ENCODE data around the gene POMGNT1.

Gene POMGNT1

GRCh38 chr1:46181343-46182260, 16.6 kb downstream of the POMGNT1 start:
- DNase-seq = no peak

GRCh38 chr1:46180082-46180616, 18.1 kb downstream of the POMGNT1 start:
- no peak for DNase-seq

- peak in 2 of 4 experiments; percentile 28 to 39 for DNase-seq
These were observed 18.8 kb downstream of the POMGNT1 start for GRCh38 chr1:46179138-46180081.

- no peak for DNase-seq
These were observed 21.9 kb downstream of the POMGNT1 start, which contains the start of gene P3R3URF for GRCh38 chr1:46176211-46176865. P3R3URF (minus strand) TSS chr1:46176488; CDS start chr1:46176471, 17 bp downstream.

- DNase-seq = no peak
These were observed 23.0 kb downstream of the POMGNT1 start for GRCh38 chr1:46175243-46175642.

GRCh38 chr1:46174448-46175231, 23.6 kb downstream of the POMGNT1 start, which contains the start of gene TSPAN1:
TSPAN1 (plus strand) TSS chr1:46175087; CDS start chr1:46181108, 6,021 bp downstream.
- no peak for DNase-seq

GRCh38 chr1:46173361-46173856, 24.8 kb downstream of the POMGNT1 start:
- DNase-seq = no peak

- DNase-seq = no peak
These were observed 25.9 kb downstream of the POMGNT1 start for GRCh38 chr1:46172321-46172720.

- DNase-seq = no peak
These were observed 26.4 kb downstream of the POMGNT1 start for GRCh38 chr1:46171871-46172270.

GRCh38 chr1:46171351-46171750, 26.9 kb downstream of the POMGNT1 start:
- no peak for DNase-seq

GRCh38 chr1:46169811-46170454, 28.3 kb downstream of the POMGNT1 start:
- no peak for DNase-seq

- DNase-seq = no peak
These were observed 29.8 kb downstream of the POMGNT1 start for GRCh38 chr1:46168477-46168876.

GRCh38 chr1:46166521-46167462, 31.4 kb downstream of the POMGNT1 start:
- DNase-seq = peak in 2 of 4 experiments; percentile 32 to 52

- no peak for DNase-seq
These were observed 38.0 kb downstream of the POMGNT1 start for GRCh38 chr1:46160212-46160611.

- no peak for DNase-seq
These were observed 38.7 kb downstream of the POMGNT1 start for GRCh38 chr1:46159516-46159915.

GRCh38 chr1:46158312-46159281, 39.6 kb downstream of the POMGNT1 start:
- DNase-seq = no peak

GRCh38 chr1:46157916-46158311, 40.3 kb downstream of the POMGNT1 start:
- no peak for DNase-seq

GRCh38 chr1:46153732-46154131, 44.5 kb downstream of the POMGNT1 start:
- no peak for DNase-seq

All from activated naive CD4-positive, alpha-beta T cell (primary cell).